Heart left ventricle (tissue), 16 donors: ENCODE measurements around the gene WHRN. TPM values are rescaled to one million over a fixed set of nuclear protein-coding genes. Genes with fewer than 3 reads are reported as not detected.

Source experiments
- ATAC-seq, 4 donors: fragments of 200-7000 bp; cut with Tn5 transposase; one replicate each; pipeline ENCODE4 v1.9.1; 2020 to 2022; ENCODE audit warnings: moderate library complexity in 4 of 4, mild to moderate bottlenecking in 3 of 4, moderate number of reproducible peaks in 1 of 4
- DNase-seq, 5 donors: peaks; one replicate each; pipeline ENCODE4 v3.0.0-alpha.2; 2020
- H3K27ac ChIP-seq, 12 donors: fragments of 200-600 bp; sonication (generic) in 4 of 12; one replicate each; pipeline versions ENCODE4 v1.5.0 to v1.8.0; 2016 to 2022; ENCODE audit warnings: mild to moderate bottlenecking in 2 of 12
- H3K27me3 ChIP-seq, 9 donors: fragments of 200-600 bp; sonication (generic) in 2 of 9; one replicate each; pipeline versions ENCODE4 v1.5.1 to v1.8.0; 2016 to 2022; ENCODE audit warnings: mild to moderate bottlenecking in 3 of 9
- H3K36me3 ChIP-seq, 9 donors: fragments of 200-600 bp; sonication (generic) in 2 of 9; one replicate each; pipeline versions ENCODE4 v1.5.0 to v1.8.0; 2018 to 2022; ENCODE audit warnings: mild to moderate bottlenecking in 2 of 9
- H3K4me1 ChIP-seq, 12 donors: fragments of 200-600 bp; sonication (generic) in 4 of 12; one replicate each; pipeline versions ENCODE4 v1.5.0 to v1.8.0; 2016 to 2022; ENCODE audit warnings: mild to moderate bottlenecking in 3 of 12
- H3K4me3 ChIP-seq, 12 donors: fragments of 200-600 bp; sonication (generic) in 4 of 12; one replicate each; pipeline versions ENCODE4 v1.5.0 to v1.8.0; 2017 to 2022; ENCODE audit warnings: mild to moderate bottlenecking in 9 of 12, moderate library complexity in 4 of 12
- H3K9me3 ChIP-seq, 12 donors: fragments of 200-600 bp; sonication (generic) in 4 of 12; one replicate each; pipeline versions ENCODE4 v1.5.0 to v1.8.0; 2016 to 2022; ENCODE audit warnings: mild to moderate bottlenecking in 1 of 12
- POLR2A ChIP-seq, 2 donors: fragments of 450-650 bp; IDR thresholded peaks; one replicate each; pipeline ENCODE4 v1.6.1; 2017; ENCODE audit warnings: antibody characterized with exemption in 2 of 2, mild to moderate bottlenecking in 2 of 2, moderate library complexity in 2 of 2
- WGBS, 4 donors: extraction: QIAGEN DNeasy Blood & Tissue Kit in 2 of 4; methylation state at CpG; one replicate each; pipeline versions ENCODE4 v1.1.5 to v1.1.7; 2013 to 2018; 5-methylcytosine and 5-hydroxymethylcytosine counted together
- intact Hi-C, 10 donors: fragments of 100-400 bp; cut with DNase I; formaldehyde crosslinking; loops; one replicate each; pipeline versions ENCODE4 v1.11.1 to v1.14.2; 2022
- polyA plus RNA-seq, 2 donors: library from polyadenylated mRNA; stranded (reverse); fragments of 200-250 nt; gene quantifications; one replicate each; pipeline ENCODE4 v1.2.3, GENCODE V29; 2013
- total RNA-seq, 9 donors: library from RNA; depleted of rRNA in 2 of 9; stranded (reverse); fragments of >200 nt in 2 of 9; fragmentation: NEBNext Ultra II Directional in 3 of 9; extraction: Animal tissue kit (Norgen Biotek cat#: 25700) in 3 of 9; gene quantifications; one replicate each; pipeline versions ENCODE4 v1.1.0 to v1.2.4, GENCODE V29; 2016 to 2023
- TF ChIP-seq, protein P1 (sequence below), 12 donors: fragments of 200-600 bp; sonication (generic) in 4 of 12; IDR thresholded peaks; one replicate each; pipeline versions ENCODE4 v1.5.0 to v1.8.0; 2018 to 2022; ENCODE audit warnings: antibody characterized with exemption in 12 of 12, mild to moderate bottlenecking in 5 of 12
- donor health status: ischemic (EF 13 %, LVEDD 7.1; RV severe dilation, severe dysfunction).
- donor health status: healthy with polysubstance abuse.
- donor health status: DM: no; HTN: yes; CAD: no.
- donor health status: DM: no; HTN: no; CAD: no.
- donor health status: ischemic (EF 25% LVEDD 6.9; RV normal size, moderate dysfunction).
- donor health status: ischemic (EF 25% LVEDD 5.7; RV mildly dilated, moderate dysfunction).
- donor health status: healthy.
- donor health status: DM: yes; HTN: yes; CAD: no.
- donor health status: ischemic (EF 35%, LVEDD 5.7; RV mildly dilated, moderate dysfunction).
- donor health status: nonischemic (EF 11% LVEDD 7.7; RV severe dilation, severe dysfunction).
- donor health status: DM: yes; HTN: yes; CAD: no.
- donor health status: PGD.
- donor health status: ischemic (EF 29% LVEDD 5.4; RV normal size, mild dysfunction).
- donor health status: nonischemic (EF 23%, LVEDD 6.1; RV moderate dilation, normal function).

The WHRN gene
- total and polyA plus RNA-seq, 11 donors, result 0.12 to 1.4 (median 0.56) TPM

DNA sequence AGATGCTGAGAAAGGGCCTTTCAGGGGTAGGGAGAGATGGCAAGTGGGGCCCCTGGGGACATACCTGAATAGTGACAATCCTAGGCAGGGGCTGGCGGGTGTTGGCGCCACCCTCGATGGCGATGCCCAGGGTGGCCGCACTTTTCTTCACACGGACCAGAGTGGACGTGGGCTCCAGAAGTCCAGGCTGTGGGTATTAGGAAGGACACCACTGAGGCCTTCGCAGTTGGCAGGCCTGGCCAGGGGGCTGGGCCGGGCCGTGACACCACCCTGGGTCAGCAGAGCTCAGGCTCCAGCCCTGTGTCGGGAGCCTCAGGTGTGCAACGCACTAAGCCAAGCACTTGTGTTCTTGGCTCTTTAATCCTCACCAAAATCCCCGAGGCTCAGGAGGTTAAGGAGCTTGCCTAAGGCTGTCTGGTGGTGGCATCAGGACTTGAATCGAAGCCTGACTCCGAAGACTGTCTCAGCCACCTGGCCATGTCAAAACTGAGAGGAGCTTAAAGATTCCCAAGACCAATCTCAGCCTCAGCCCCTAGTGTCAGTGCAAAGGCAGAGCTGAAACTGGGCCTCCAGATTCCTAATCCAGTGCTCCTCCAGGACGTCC lies 102.0 kb downstream of the WHRN start:
- Histone ChIP-seq H3K27me3 (no peaks in the 10 kb centered on the region), H3K4me3 (no peak overlapping the region), H3K4me1 (peaks cover 0 to 13% (median 1%) of the 10 kb centered on the region in 12 donors), H3K36me3 (no peaks in the 10 kb centered on the region), H3K27ac (no peak overlapping the region), H3K9me3 (no peaks in the 10 kb centered on the region)
- DNase-seq (no peak), ATAC-seq (no peak)
- WGBS, 4 donors, result 88 to 94% (median 90%) methylated on average over 8 to 16 of the region's 16 CpGs
- TF ChIP-seq POLR2A (IDR thresholded peaks at IDR 0.05), result no peak
- TF ChIP-seq, protein P1, sequence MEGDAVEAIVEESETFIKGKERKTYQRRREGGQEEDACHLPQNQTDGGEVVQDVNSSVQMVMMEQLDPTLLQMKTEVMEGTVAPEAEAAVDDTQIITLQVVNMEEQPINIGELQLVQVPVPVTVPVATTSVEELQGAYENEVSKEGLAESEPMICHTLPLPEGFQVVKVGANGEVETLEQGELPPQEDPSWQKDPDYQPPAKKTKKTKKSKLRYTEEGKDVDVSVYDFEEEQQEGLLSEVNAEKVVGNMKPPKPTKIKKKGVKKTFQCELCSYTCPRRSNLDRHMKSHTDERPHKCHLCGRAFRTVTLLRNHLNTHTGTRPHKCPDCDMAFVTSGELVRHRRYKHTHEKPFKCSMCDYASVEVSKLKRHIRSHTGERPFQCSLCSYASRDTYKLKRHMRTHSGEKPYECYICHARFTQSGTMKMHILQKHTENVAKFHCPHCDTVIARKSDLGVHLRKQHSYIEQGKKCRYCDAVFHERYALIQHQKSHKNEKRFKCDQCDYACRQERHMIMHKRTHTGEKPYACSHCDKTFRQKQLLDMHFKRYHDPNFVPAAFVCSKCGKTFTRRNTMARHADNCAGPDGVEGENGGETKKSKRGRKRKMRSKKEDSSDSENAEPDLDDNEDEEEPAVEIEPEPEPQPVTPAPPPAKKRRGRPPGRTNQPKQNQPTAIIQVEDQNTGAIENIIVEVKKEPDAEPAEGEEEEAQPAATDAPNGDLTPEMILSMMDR (IDR thresholded peaks at IDR 0.05), result no peak
- intact Hi-C loops, result loop anchor here in 7 of 10 donors (5.0 to 10.0 kb wide), 6 partner anchors 184 to 1122 kb away; partner anchors contain the start of gene ATP6V1G1 (in 1 of the 7)

DNA sequence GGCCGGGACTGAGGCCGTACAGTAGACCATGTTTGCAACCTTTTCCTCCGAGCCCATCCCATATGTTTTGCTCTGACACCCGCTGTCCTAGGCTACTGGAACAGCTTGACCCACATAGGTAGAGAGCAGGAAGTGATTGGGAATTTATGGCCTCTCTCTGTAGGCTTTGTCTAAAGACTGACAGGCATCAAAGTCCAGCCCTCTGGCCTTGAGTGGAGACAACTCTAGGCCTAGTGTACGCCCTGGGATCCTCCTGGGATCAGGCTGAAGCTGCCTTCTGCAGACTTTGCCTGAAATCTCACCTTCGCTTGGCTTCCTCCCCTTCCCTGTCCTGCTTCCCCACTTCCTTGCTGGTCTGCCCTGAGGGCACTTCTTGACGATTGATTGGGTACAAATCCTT lies 103.9 kb downstream of the WHRN start:
- ATAC-seq (no peak), DNase-seq (no peak)

DNA sequence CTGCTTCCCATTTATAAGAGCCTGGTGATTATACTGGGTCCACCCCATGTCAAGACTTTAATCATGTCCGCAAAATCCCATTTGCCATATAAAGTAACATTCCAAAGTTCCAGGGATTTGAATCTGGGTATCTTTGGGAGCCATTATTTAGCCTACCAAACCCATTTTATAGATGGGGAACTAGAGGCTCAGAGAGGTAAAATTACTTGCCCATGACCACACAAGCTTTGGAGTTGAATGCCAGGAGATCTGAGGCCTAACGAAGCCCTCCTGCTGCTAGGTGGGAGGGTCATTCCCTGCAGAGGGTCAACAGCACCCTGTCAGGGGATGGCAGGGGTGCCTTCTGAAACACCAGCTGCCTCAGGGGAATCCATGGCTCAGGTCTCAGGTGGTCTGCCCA lies 104.5 kb downstream of the WHRN start:
- TF ChIP-seq, protein P1 (IDR thresholded peaks at IDR 0.05), result no peak
- no peak for TF ChIP-seq POLR2A (IDR thresholded peaks at IDR 0.05)
- Histone ChIP-seq H3K27ac (no peak overlapping the region), H3K27me3 (no peaks in the 10 kb centered on the region), H3K9me3 (no peaks in the 10 kb centered on the region), H3K36me3 (peaks cover 0 to 5% (median 0%) of the 10 kb centered on the region in 9 donors), H3K4me1 (peaks cover 0 to 27% (median 6%) of the 10 kb centered on the region in 12 donors), H3K4me3 (no peak overlapping the region)
- WGBS, 4 donors, result 71 to 96% (median 76%) methylated on average over 2 of the region's 2 CpGs
- intact Hi-C loops, result loop anchor here in 7 of 10 donors (5.0 to 10.0 kb wide), 6 partner anchors 187 to 1124 kb away; partner anchors contain the start of gene ATP6V1G1 (in 1 of the 7)
- ATAC-seq (no peak), DNase-seq (no peak)

More for the DNA sequence above, 103.9 kb downstream of the WHRN start:
- no peaks in the 10 kb centered on the region for H3K36me3 ChIP-seq
- H3K27ac ChIP-seq, result no peak overlapping the region
- 74 to 86% (median 84%) methylated on average over 7 of the region's 7 CpGs for WGBS, 4 donors
- H3K4me1 ChIP-seq, result peaks cover 0 to 24% (median 6%) of the 10 kb centered on the region in 12 donors
- TF ChIP-seq, protein P1 (IDR thresholded peaks at IDR 0.05), result no peak
- no peak for TF ChIP-seq POLR2A (IDR thresholded peaks at IDR 0.05)
- no peaks in the 10 kb centered on the region for H3K9me3 ChIP-seq
- H3K4me3 ChIP-seq, result no peak overlapping the region
- no peaks in the 10 kb centered on the region for H3K27me3 ChIP-seq
- intact Hi-C loops, result loop anchor here in 7 of 10 donors (5.0 to 10.0 kb wide), 6 partner anchors 186 to 1123 kb away; partner anchors contain the start of gene ATP6V1G1 (in 1 of the 7)

DNA sequence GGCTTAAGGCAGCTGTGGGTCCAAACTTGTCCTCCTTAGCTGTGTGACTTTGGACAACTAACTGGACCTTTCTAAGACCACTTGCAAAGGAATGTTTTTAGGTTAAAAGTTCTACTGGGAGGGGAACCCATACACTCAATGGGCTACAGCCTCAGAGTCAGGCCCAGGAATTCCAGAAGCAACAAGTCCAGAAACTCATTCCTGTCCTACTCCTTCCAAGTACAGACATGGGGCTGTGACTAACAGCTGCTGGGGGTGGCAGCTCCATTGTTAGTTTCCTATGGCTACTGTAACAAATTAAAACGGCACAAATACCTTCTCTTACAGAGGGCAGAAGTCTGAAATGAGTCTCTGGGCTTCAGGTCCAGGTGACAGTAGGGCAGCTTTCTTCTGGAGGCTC lies 105.1 kb downstream of the WHRN start:
- H3K36me3 ChIP-seq, result peaks cover 0 to 7% (median 0%) of the 10 kb centered on the region in 9 donors
- H3K4me3 ChIP-seq, result no peak overlapping the region
- WGBS, 4 donors, result 66 to 72% (median 67%) methylated on average over 1 of the region's 1 CpG
- H3K27ac ChIP-seq, result no peak overlapping the region
- intact Hi-C loops, result loop anchor here in 7 of 10 donors (5.0 to 10.0 kb wide), 6 partner anchors 187 to 1125 kb away; partner anchors contain the start of gene ATP6V1G1 (in 1 of the 7)
- TF ChIP-seq POLR2A (IDR thresholded peaks at IDR 0.05), result no peak
- TF ChIP-seq, protein P1 (IDR thresholded peaks at IDR 0.05), result no peak
- H3K27me3 ChIP-seq, result no peaks in the 10 kb centered on the region
- no peak for ATAC-seq
- no peaks in the 10 kb centered on the region for H3K9me3 ChIP-seq
- DNase-seq, result no peak
- peaks cover 0 to 27% (median 9%) of the 10 kb centered on the region in 12 donors for H3K4me1 ChIP-seq
